GM20000 (cell line): ENCODE data around the gene THAP8.

ENCODE experiments used
- DNase-seq: peaks from one replicate; pipeline ENCODE4 v3.0.0; 2012; ENCODE audit warnings: low spot score
- TF ChIP-seq, protein P1 (sequence below): IDR thresholded peaks from 2 replicates; pipeline ENCODE4 v1.5.1; 2012; ENCODE audit warnings: mild to moderate bottlenecking, control low read depth; ENCODE audit errors: extremely low read depth, missing control alignments

THAP8 gene

DNA sequence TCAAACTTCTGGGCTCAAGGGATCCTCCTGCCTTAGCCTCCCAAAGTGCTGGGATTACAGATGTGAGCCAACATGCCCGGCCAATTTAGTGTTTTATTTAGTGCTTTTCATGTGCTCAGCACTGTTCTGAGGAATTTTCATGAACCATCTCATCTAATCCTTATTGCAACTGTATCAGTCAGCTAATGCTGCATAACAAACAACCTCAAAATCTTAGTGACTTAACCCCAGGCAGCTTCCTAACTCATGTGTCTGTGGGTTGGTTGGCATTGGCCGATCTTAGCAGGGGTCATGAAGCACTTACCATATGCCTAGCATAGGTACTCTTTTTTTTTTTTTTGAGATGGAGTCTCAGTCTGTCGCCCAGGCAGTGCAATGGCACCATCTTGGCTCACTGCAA is 65.3 kb downstream of the THAP8 start:
- TF ChIP-seq, protein P1, sequence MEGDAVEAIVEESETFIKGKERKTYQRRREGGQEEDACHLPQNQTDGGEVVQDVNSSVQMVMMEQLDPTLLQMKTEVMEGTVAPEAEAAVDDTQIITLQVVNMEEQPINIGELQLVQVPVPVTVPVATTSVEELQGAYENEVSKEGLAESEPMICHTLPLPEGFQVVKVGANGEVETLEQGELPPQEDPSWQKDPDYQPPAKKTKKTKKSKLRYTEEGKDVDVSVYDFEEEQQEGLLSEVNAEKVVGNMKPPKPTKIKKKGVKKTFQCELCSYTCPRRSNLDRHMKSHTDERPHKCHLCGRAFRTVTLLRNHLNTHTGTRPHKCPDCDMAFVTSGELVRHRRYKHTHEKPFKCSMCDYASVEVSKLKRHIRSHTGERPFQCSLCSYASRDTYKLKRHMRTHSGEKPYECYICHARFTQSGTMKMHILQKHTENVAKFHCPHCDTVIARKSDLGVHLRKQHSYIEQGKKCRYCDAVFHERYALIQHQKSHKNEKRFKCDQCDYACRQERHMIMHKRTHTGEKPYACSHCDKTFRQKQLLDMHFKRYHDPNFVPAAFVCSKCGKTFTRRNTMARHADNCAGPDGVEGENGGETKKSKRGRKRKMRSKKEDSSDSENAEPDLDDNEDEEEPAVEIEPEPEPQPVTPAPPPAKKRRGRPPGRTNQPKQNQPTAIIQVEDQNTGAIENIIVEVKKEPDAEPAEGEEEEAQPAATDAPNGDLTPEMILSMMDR: no peak
- DNase-seq: no peak

DNA sequence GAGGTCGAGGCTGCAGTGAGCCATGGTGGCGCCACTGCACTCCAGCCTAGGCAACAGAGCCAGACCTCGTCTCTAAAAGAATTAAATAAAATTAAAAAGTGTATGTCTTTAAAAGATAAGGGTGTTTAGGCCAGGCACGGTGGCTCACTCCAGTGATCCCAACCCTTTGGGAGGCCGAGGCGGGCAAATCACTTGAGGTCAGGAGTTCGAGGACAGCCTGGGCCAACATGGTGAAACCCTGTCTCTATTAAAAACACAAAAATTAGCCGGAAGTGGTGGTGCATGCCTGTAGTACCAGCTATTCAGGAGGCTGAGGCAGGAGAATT is 66.6 kb downstream of the THAP8 start:
- DNase-seq: no peak
- TF ChIP-seq, protein P1: no peak

DNA sequence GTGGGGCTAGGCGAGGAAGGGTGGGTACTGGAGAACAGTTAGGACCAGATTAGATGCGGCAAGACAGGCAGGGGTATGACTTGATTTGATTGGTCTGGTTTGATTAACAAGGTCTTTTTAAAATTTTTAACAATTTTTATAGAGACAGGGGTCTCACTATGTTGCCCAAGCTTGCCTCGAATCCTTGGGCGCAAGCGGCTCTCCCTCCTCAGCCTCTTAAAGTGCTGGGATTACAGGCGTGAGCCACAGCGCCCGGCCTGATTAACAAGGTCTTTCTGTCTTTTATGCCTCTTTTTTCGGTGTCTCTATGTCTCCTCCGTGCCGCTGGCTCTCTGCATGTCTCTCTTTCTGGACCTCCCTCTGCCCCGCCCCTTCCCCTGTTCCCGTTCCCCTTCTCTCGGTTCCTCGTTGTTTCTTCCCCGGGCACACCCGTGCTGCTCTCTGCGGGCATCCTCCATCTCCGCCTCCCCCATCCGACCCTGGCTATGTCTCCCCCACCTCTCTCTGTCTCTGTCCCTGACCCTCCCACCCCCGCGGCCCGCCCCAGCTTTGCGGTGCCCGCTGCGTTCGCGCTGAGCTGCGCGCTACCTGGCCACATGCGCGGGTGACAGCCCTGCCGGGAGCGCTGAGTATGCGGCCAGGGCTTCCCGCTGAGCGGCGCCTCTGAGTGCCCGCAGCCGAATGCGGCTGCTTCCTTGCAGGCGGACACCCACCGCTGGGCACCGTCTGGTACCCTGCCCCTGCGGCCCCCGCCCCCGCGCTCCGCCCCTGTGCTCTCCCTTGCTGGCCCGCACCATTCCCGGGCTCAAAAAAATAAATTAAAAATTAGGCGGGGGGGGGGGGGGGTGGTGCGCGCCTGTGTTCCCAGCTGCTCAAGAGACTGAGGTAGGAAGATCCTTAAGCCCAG is 67.2 kb downstream of the THAP8 start:
- no peak for DNase-seq

DNA sequence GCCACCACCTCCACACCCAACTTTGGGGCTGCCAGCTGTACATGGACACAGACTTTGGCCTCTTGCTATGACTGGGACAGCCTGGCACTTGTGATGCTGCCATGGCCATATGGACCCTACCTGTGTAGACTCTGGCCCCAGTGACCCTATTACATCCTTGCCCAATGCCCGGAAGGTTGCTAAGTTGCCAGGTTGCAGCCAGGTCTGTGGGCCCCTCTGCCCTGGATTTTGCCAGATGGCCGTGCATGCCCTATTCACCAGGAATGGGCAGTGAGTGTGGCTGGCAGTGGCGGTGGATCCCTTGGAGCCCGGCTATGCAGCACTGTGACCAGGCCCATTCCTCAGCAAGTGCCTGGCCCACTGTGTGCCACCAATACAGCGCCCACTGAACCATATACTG is 68.0 kb downstream of the THAP8 start:
- DNase-seq: no peak

More for the DNA sequence above, 67.2 kb downstream of the THAP8 start:
- TF ChIP-seq, protein P1: no peak

More for the DNA sequence above, 68.0 kb downstream of the THAP8 start:
- TF ChIP-seq, protein P1: no peak
